ENCODE data around the gene ACLY. TPM values are rescaled to one million over a fixed set of nuclear protein-coding genes. Genes with fewer than 3 reads are reported as not detected.

ACLY gene
- total and polyA plus RNA-seq, 4 donors = 14.8 to 106 (median 55.5) TPM

Other genes with a start within 250 kb of the ACLY start
- 100 to 1,000 TPM; 582 to 726 TPM for gene EIF1, start 230.1 kb downstream of the ACLY start, total RNA-seq
- 100 to 1,000 TPM; 372 to 801 TPM for gene EIF1, start 230.1 kb downstream of the ACLY start, polyA plus RNA-seq
- not detected for gene GAST, start 206.6 kb downstream of the ACLY start, total RNA-seq
- gene GAST, start 206.6 kb downstream of the ACLY start, polyA plus RNA-seq = not detected
- under 1 TPM in 1 of 2 donors, not detected in 1; 0.06 TPM for gene HAP1, start 184.3 kb downstream of the ACLY start, total RNA-seq
- gene HAP1, start 184.3 kb downstream of the ACLY start, polyA plus RNA-seq = not detected
- gene JUP, start 132.2 kb downstream of the ACLY start, total RNA-seq = 10 to 100 TPM; 35.7 to 41.0 TPM
- gene JUP, start 132.2 kb downstream of the ACLY start, polyA plus RNA-seq = 10 to 100 TPM; 48.3 to 64.3 TPM
- gene P3H4, start 107.0 kb downstream of the ACLY start, total RNA-seq = 10 to 100 TPM; 14.4 to 19.6 TPM
- gene P3H4, start 107.0 kb downstream of the ACLY start, polyA plus RNA-seq = 10 to 100 TPM; 10.5 to 15.1 TPM
- gene FKBP10, start 105.9 kb downstream of the ACLY start, total RNA-seq = 100 to 1,000 TPM; 140 to 172 TPM
- 100 to 1,000 TPM in 1 of 2 donors, 10 to 100 TPM in 1; 70.5 to 260 TPM for gene FKBP10, start 105.9 kb downstream of the ACLY start, polyA plus RNA-seq
- gene NT5C3B, start 82.7 kb downstream of the ACLY start, total RNA-seq = 10 to 100 TPM; 43.5 to 64.3 TPM
- 100 to 1,000 TPM; 100 to 155 TPM for gene NT5C3B, start 82.7 kb downstream of the ACLY start, polyA plus RNA-seq
- gene KLHL10, start 81.1 kb downstream of the ACLY start, total RNA-seq = under 1 TPM; 0.36 TPM
- under 1 TPM in 1 of 2 donors, not detected in 1; 0.97 TPM for gene KLHL10, start 81.1 kb downstream of the ACLY start, polyA plus RNA-seq
- 10 to 100 TPM; 11.9 TPM for gene KLHL11, start 53.5 kb downstream of the ACLY start, total RNA-seq
- gene KLHL11, start 53.5 kb downstream of the ACLY start, polyA plus RNA-seq = 1 to 10 TPM; 1.0 to 1.8 TPM
- 1 to 10 TPM in 1 of 2 donors, under 1 TPM in 1; 0.81 to 1.4 TPM for gene ODAD4, start 11.7 kb upstream of the ACLY start, total RNA-seq
- 1 to 10 TPM; 2.4 to 3.8 TPM for gene ODAD4, start 11.7 kb upstream of the ACLY start, polyA plus RNA-seq
- gene CNP, start 47.8 kb upstream of the ACLY start, total RNA-seq = 10 to 100 TPM; 50.2 to 59.3 TPM
- 10 to 100 TPM; 15.5 to 36.4 TPM for gene CNP, start 47.8 kb upstream of the ACLY start, polyA plus RNA-seq
- gene DNAJC7, start 98.5 kb upstream of the ACLY start, total RNA-seq = 10 to 100 TPM; 68.2 to 84.2 TPM
- 10 to 100 TPM; 74.3 to 74.4 TPM for gene DNAJC7, start 98.5 kb upstream of the ACLY start, polyA plus RNA-seq
- 10 to 100 TPM; 25.3 to 28.5 TPM for gene NKIRAS2, start 101.1 kb upstream of the ACLY start, total RNA-seq
- 10 to 100 TPM; 23.0 to 25.3 TPM for gene NKIRAS2, start 101.1 kb upstream of the ACLY start, polyA plus RNA-seq
- gene C17orf113, start 131.7 kb upstream of the ACLY start, total RNA-seq = under 1 TPM; 0.32 to 0.96 TPM
- gene C17orf113, start 131.7 kb upstream of the ACLY start, polyA plus RNA-seq = under 1 TPM; 0.50 to 0.74 TPM
- gene ZNF385C, start 179.5 kb upstream of the ACLY start, total RNA-seq = not detected
- under 1 TPM in 1 of 2 donors, not detected in 1; 0.49 TPM for gene ZNF385C, start 179.5 kb upstream of the ACLY start, polyA plus RNA-seq
- 10 to 100 TPM; 11.6 to 24.5 TPM for gene DHX58, start 193.8 kb upstream of the ACLY start, total RNA-seq
- 10 to 100 TPM in 1 of 2 donors, 1 to 10 TPM in 1; 3.6 to 45.5 TPM for gene DHX58, start 193.8 kb upstream of the ACLY start, polyA plus RNA-seq
- 10 to 100 TPM; 24.8 to 49.3 TPM for gene KAT2A, start 202.4 kb upstream of the ACLY start, total RNA-seq
- 100 to 1,000 TPM in 1 of 2 donors, 1 to 10 TPM in 1; 8.9 to 109 TPM for gene KAT2A, start 202.4 kb upstream of the ACLY start, polyA plus RNA-seq
- gene HSPB9, start 203.9 kb upstream of the ACLY start, total RNA-seq = not detected
- gene HSPB9, start 203.9 kb upstream of the ACLY start, polyA plus RNA-seq = under 1 TPM; 0.15 to 0.63 TPM
- gene RAB5C, start 236.0 kb upstream of the ACLY start, total RNA-seq = 100 to 1,000 TPM; 109 to 130 TPM
- 100 to 1,000 TPM; 122 to 156 TPM for gene RAB5C, start 236.0 kb upstream of the ACLY start, polyA plus RNA-seq

Data from aorta (tissue), 4 donors.